Sciatic nerve (tissue), 2 donors: ENCODE results near the gene SGPP2. TPM values are rescaled to one million over a fixed set of nuclear protein-coding genes. Genes with fewer than 3 reads are reported as not detected.

Experiments used
- ATAC-seq: fragments of 200-7000 bp; cut with Tn5 transposase; one replicate; pipeline ENCODE4 v1.9.1; 2020; ENCODE audit warnings: mild to moderate bottlenecking, moderate library complexity
- DNase-seq: peaks from one replicate; pipeline ENCODE4 v3.0.0-alpha.2; 2020; ENCODE audit warnings: low spot score
- intact Hi-C: fragments of 100-400 bp; cut with DNase I; formaldehyde crosslinking; loops from one replicate; pipeline ENCODE4 v1.14.2; 2022
- total RNA-seq: library from RNA; stranded (reverse); fragmentation: NEBNext Ultra II Directional; extraction: Animal tissue kit (Norgen Biotek cat#: 25700); gene quantifications from one replicate; pipeline ENCODE4 v1.2.1, GENCODE V29; 2021
- donor health status: DM: no; HTN: no; CAD: no.
- donor health status: DM: no; HTN: no; CAD: no.

The SGPP2 gene
- total RNA-seq, 1 donor from 2014 or later = 0.53 TPM

DNA sequence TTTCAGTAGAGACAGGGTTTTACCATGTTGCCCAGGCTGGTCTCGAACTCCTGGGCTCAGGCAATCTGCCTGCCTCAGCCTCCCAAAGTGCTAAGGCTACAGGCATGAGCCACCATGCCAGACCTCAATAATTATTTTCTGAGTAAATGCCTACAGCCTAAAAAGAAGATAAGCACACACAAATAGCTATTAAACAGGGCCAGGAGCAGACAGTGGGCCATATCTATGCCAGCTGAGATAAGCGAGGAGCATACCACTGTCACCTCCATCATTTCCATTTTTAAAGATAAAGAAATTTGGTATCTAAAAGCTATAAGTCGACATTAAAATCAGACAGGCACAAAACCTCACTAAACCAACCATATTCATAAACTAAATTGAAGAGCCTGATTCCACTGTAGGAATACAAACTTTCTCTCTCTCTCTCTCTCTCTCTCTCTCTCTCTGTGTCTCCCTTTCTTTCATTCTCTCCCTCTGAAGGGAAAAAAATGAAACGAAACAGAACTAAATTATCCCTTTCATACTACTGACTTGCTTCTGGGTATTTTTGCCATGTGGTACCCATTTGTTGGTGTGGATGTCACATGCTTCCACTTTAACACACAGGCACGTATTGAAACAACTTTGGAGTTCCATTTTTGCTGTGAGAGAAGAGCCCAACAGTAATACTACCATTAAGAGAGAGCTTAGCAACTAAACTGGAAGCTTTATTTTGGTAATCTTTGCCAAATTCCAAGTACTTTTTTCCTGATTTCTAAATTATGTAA is 180.6 kb downstream of the SGPP2 start:
- intact Hi-C loops = no loop called here
- DNase-seq (no peak), ATAC-seq (no peak)

DNA sequence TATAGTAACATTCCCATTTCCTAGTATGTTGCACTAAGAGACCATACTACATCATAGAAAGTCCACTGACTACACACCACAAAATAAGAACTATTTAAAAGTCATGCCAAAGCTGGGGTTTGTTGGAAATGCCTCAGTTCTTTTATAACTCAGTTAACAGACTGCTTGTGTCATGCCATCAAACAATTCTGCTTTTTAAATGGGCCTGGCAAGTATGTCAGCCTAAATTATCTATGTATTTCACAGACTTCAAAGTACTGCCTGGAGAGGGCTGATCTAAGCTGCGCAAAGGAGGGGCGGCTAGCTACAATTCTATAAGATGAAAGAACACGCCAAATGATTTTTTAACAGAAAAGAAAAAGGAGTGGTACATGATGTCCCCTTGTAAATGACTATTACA is 182.0 kb downstream of the SGPP2 start:
- ATAC-seq (no peak), DNase-seq (no peak)
- intact Hi-C loops = no loop called here

DNA sequence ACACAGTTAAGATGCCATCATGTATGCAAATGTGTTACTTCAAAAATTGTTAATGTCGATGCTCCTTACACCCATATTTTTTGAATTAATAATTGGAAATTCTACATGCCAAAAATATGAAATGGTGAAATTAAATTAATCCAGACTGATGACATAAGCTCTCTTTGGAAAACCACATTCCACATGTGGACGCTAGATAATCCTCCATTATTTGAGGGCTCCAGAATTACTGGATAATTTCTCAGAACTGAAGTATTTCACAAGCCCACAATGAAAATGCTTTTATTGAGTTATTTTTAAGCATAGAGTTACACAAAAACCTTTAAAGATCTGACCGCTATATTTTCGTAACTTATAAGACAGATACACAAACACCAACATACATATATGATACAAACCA is 183.7 kb downstream of the SGPP2 start:
- intact Hi-C loops = no loop called here
- no peak for DNase-seq
- no peak for ATAC-seq

- intact Hi-C loops = no loop called here
- no peak for ATAC-seq
- DNase-seq = no peak
These were observed 185.0 kb downstream of the SGPP2 start for GRCh38 chr2:222609381-222609780.

Other genes starting within 250 kb of the SGPP2 start
- not detected for gene PAX3, start 125.5 kb upstream of the SGPP2 start, total RNA-seq
- gene FARSB, start 231.5 kb downstream of the SGPP2 start, total RNA-seq = 16.4 TPM
- 0.45 TPM for gene MOGAT1, start 247.1 kb downstream of the SGPP2 start, total RNA-seq